ENCODE measurements around the gene FNDC5.
"Not testable (repeated sequence)": the region's sequence is repeated elsewhere in the genome, so short reads cannot be mapped to it uniquely, and the experiment has no call there.

Gene FNDC5

DNA sequence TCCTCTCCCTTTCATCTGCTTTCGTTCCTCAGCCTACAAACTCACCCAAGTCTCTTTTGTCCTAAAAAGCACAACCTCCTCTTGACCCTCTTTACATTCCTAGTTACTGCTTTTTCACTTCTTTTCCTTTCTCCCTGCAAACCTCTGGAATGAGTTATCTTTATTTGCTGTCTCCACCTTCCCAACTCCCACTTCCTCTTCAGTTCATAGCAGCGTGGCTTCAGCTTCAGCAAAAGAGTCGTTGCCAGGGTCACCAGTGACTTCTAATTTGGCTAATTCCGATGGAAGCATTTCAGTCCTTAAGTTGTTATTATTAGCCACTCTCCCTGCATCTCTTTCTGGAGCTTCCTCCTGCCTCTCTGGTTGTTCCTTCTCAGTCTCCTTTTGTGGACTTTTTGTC is 36.7 kb upstream of the FNDC5 start:
- WGBS (ENCODE audit: insufficient coverage) = 40% methylated on average over 4 of the region's 4 CpGs
- Histone ChIP-seq H3K9me3 (ENCODE audit: control extremely low read depth in 1 of 5, control insufficient read depth in 4 of 5, insufficient read depth in 2 of 5, low read depth in 1 of 5, low read length in 4 of 5) (peaks cover 0 to 5% (median 3%) of the 10 kb centered on the region in 5 experiments), H3K27me3 (replicated peaks in 2 of 5; ENCODE audit: control insufficient read depth in 4 of 5, insufficient read depth in 5 of 5, low read length in 4 of 5) (peaks cover 5 to 46% (median 28%) of the 10 kb centered on the region in 5 experiments), H3K36me3 (ENCODE audit: control insufficient read depth in 4 of 4, insufficient read depth in 4 of 4, low read length in 3 of 4) (no peaks in the 10 kb centered on the region), H3K27ac (ENCODE audit: insufficient read depth in 1 of 2, low read depth in 1 of 2, low read length in 2 of 2, poor library complexity in 1 of 2, severe bottlenecking in 2 of 2) (no peak overlapping the region), H3K4me3 (ENCODE audit: control insufficient read depth in 1 of 7, extremely low read depth in 1 of 7, insufficient read depth in 4 of 7, low read depth in 2 of 7, low read length in 6 of 7) (no peak overlapping the region), H3K4me1 (ENCODE audit: control extremely low read depth in 1 of 4, control insufficient read depth in 4 of 4, insufficient read depth in 4 of 4, low read length in 3 of 4) (no peaks in the 10 kb centered on the region)
- no peak for DNase-seq
- ChIA-PET CTCF (interaction anchor here (1.4 kb wide), 1 partner anchor 147 kb away, joined by 3 read pairs; no protein-coding TSS in a partner anchor), POLR2A (no interaction called here)

DNA sequence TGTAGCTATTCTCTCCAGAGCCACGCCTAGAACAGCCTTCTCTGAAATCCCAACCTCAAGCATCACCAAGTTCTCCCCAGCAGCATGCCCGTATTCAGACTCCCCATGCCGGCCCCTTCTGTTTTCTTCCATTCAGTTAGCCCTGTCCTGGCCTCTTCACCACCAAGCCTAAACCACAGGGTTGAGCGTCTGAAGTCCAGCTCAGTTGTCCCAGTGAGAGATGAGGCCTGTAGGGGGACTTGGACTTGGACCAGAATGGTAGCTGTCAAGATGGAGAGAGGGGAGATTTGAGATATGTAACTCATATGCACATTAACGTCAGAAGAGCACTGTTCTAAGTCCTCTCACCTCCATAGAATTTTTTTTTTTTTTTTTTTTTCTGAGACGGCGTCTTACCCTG is 35.9 kb upstream of the FNDC5 start:
- ChIA-PET POLR2A (interaction anchor here (0.6 kb wide), 1 partner anchor 20 kb away, joined by 3 read pairs; the partner anchor contains the start of gene HPCA), CTCF (interaction anchor here (1.4 to 1.5 kb wide), 2 partner anchors 17 to 148 kb away, joined by 3 to 4 read pairs; no protein-coding TSS in a partner anchor)
- Histone ChIP-seq H3K36me3 (ENCODE audit: control insufficient read depth in 4 of 4, insufficient read depth in 4 of 4, low read length in 3 of 4) (no peaks in the 10 kb centered on the region), H3K4me3 (ENCODE audit: control insufficient read depth in 1 of 7, extremely low read depth in 1 of 7, insufficient read depth in 4 of 7, low read depth in 2 of 7, low read length in 6 of 7) (no peak overlapping the region), H3K4me1 (ENCODE audit: control extremely low read depth in 1 of 4, control insufficient read depth in 4 of 4, insufficient read depth in 4 of 4, low read length in 3 of 4) (peaks cover 0 to 1% (median under 1%) of the 10 kb centered on the region in 4 experiments), H3K27me3 (replicated peaks in 2 of 5; ENCODE audit: control insufficient read depth in 4 of 5, insufficient read depth in 5 of 5, low read length in 4 of 5) (peaks cover 8 to 53% (median 29%) of the 10 kb centered on the region in 5 experiments), H3K9me3 (ENCODE audit: control extremely low read depth in 1 of 5, control insufficient read depth in 4 of 5, insufficient read depth in 2 of 5, low read depth in 1 of 5, low read length in 4 of 5) (peaks cover 0 to 5% (median 3%) of the 10 kb centered on the region in 5 experiments), H3K27ac (ENCODE audit: insufficient read depth in 1 of 2, low read depth in 1 of 2, low read length in 2 of 2, poor library complexity in 1 of 2, severe bottlenecking in 2 of 2) (no peak overlapping the region)
- WGBS (ENCODE audit: insufficient coverage) = 100% methylated on average over 3 of the region's 7 CpGs
- no peak for DNase-seq

DNA sequence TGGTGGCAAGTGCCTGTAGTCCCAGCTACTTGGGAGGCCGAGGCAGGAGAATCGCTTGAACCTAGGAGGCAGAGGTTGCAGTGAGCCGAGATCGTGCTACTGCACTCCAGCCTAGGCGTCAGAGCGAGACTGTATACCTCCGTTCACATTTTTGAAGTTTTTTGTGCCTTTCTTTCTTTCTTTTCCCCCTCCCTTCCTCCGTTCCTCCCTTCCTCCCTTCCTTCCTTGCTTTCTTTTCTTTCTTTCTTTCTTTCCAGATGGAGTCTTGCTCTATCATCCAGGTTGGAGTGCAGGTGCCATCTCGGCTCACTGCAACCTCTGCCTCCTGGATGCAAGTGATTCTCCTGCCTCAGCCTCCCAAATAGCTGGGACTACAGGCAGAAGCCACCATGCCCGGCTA is 34.9 kb upstream of the FNDC5 start:
- peaks cover 8 to 62% (median 25%) of the 10 kb centered on the region in 5 experiments for H3K27me3 ChIP-seq (replicated peaks in 2 of 5; ENCODE audit: control insufficient read depth in 4 of 5, insufficient read depth in 5 of 5, low read length in 4 of 5)
- H3K4me3 ChIP-seq (ENCODE audit: control insufficient read depth in 1 of 7, extremely low read depth in 1 of 7, insufficient read depth in 4 of 7, low read depth in 2 of 7, low read length in 6 of 7); H3K36me3 ChIP-seq (ENCODE audit: control insufficient read depth in 4 of 4, insufficient read depth in 4 of 4, low read length in 3 of 4); H3K9me3 ChIP-seq (ENCODE audit: control extremely low read depth in 1 of 5, control insufficient read depth in 4 of 5, insufficient read depth in 2 of 5, low read depth in 1 of 5, low read length in 4 of 5); DNase-seq; H3K27ac ChIP-seq (ENCODE audit: insufficient read depth in 1 of 2, low read depth in 1 of 2, low read length in 2 of 2, poor library complexity in 1 of 2, severe bottlenecking in 2 of 2); H3K4me1 ChIP-seq (ENCODE audit: control extremely low read depth in 1 of 4, control insufficient read depth in 4 of 4, insufficient read depth in 4 of 4, low read length in 3 of 4); POLR2A ChIA-PET: not testable (repeated sequence)
- 83% methylated on average over 10 of the region's 10 CpGs for WGBS (ENCODE audit: insufficient coverage)
- CTCF ChIA-PET = interaction anchor here (1.1 to 2.4 kb wide), 3 partner anchors 13 to 16 kb away, joined by 3 to 8 read pairs (median 4); no protein-coding TSS in a partner anchor

DNA sequence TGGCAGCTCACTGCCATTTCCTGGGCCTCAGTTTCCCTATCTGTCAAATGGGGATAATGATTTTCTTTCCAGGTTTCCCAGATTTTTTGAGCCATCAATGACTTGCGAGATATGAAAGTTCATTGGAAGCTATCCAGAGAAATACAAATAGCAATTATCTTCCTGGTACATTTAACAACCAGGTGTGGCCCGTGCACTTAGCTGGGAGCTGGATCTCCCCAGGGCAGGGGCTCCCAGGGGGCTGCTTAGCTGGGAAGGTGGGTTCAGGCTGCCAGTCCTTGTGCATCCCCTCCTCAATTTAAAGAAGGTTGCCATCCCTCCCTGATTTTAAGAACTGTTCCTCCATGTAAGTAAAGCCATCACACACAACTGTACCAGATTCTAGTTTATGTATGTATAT is 34.1 kb upstream of the FNDC5 start:
- Histone ChIP-seq H3K4me3 (ENCODE audit: control insufficient read depth in 1 of 7, extremely low read depth in 1 of 7, insufficient read depth in 4 of 7, low read depth in 2 of 7, low read length in 6 of 7) (no peak overlapping the region), H3K9me3 (ENCODE audit: control extremely low read depth in 1 of 5, control insufficient read depth in 4 of 5, insufficient read depth in 2 of 5, low read depth in 1 of 5, low read length in 4 of 5) (peaks cover 0 to 3% (median 0%) of the 10 kb centered on the region in 5 experiments), H3K4me1 (ENCODE audit: control extremely low read depth in 1 of 4, control insufficient read depth in 4 of 4, insufficient read depth in 4 of 4, low read length in 3 of 4) (peaks cover 0 to 10% (median 8%) of the 10 kb centered on the region in 4 experiments), H3K27me3 (replicated peaks in 2 of 5; ENCODE audit: control insufficient read depth in 4 of 5, insufficient read depth in 5 of 5, low read length in 4 of 5) (peaks cover 7 to 69% (median 29%) of the 10 kb centered on the region in 5 experiments), H3K36me3 (ENCODE audit: control insufficient read depth in 4 of 4, insufficient read depth in 4 of 4, low read length in 3 of 4) (no peaks in the 10 kb centered on the region), H3K27ac (ENCODE audit: insufficient read depth in 1 of 2, low read depth in 1 of 2, low read length in 2 of 2, poor library complexity in 1 of 2, severe bottlenecking in 2 of 2) (no peak overlapping the region)
- WGBS (ENCODE audit: insufficient coverage) = 100% methylated on average over 1 of the region's 2 CpGs
- POLR2A ChIA-PET = no interaction called here
- CTCF ChIA-PET = interaction anchor here (0.8 to 2.4 kb wide), 4 partner anchors 11 to 18 kb away, joined by 3 to 8 read pairs (median 4); partner anchors contain the start of gene HPCA
- no peak for DNase-seq

DNA sequence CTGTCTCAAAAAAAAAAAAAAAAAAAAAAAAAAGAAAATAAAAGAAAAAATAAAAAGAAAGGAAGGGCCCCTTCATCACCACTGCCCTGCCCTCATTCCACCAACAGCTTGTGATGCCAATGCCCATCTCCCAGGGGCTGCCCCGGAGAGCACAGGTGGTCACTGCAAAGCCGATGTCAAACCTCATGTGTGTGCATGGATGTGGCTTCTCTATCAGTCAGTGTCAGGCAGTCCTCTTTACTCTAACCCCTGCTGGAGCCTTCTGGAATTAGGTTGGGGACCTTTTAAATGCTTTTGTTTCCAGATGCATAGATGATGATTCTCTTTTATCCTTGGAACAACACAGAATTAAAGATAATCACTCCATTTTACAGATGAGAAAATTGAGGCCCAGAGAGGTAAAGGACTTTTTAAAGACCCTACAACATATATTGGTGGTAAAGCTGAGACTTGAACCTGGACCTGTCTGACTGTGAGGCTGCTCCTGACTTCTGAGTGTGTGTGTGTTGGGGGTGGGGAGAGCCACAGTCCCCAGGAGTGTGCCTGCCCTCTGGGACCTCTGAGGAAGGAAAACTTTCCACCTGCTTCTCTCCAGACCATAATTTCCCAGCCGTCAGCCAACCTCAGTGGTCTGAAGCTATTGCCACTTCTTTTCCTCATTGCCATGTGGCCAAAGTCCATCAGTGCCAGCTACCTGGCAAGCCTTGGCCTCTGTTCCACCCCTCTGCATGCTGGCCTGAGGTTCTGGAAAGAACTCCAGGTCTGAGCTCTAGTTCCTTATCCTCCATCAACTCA is 33.5 kb upstream of the FNDC5 start:
- no peak overlapping the region for H3K27ac ChIP-seq (ENCODE audit: insufficient read depth in 1 of 2, low read depth in 1 of 2, low read length in 2 of 2, poor library complexity in 1 of 2, severe bottlenecking in 2 of 2)
- peaks cover 0 to 3% (median 0%) of the 10 kb centered on the region in 5 experiments for H3K9me3 ChIP-seq (ENCODE audit: control extremely low read depth in 1 of 5, control insufficient read depth in 4 of 5, insufficient read depth in 2 of 5, low read depth in 1 of 5, low read length in 4 of 5)
- ChIA-PET CTCF (interaction anchor here (0.8 to 2.4 kb wide), 4 partner anchors 11 to 18 kb away, joined by 3 to 8 read pairs (median 4); partner anchors contain the start of gene HPCA), POLR2A (no interaction called here)
- DNase-seq = peak in 2 of 3 donors; percentile 31 to 37
- H3K36me3 ChIP-seq (ENCODE audit: control insufficient read depth in 4 of 4, insufficient read depth in 4 of 4, low read length in 3 of 4) = no peaks in the 10 kb centered on the region
- WGBS (ENCODE audit: insufficient coverage) = 79% methylated on average over 2 of the region's 3 CpGs
- H3K4me1 ChIP-seq (ENCODE audit: control extremely low read depth in 1 of 4, control insufficient read depth in 4 of 4, insufficient read depth in 4 of 4, low read length in 3 of 4) = peaks cover 0 to 10% (median 8%) of the 10 kb centered on the region in 4 experiments
- no peak overlapping the region for H3K4me3 ChIP-seq (ENCODE audit: control insufficient read depth in 1 of 7, extremely low read depth in 1 of 7, insufficient read depth in 4 of 7, low read depth in 2 of 7, low read length in 6 of 7)
- peaks cover 7 to 69% (median 33%) of the 10 kb centered on the region in 5 experiments for H3K27me3 ChIP-seq (replicated peaks in 2 of 5; ENCODE audit: control insufficient read depth in 4 of 5, insufficient read depth in 5 of 5, low read length in 4 of 5)

DNA sequence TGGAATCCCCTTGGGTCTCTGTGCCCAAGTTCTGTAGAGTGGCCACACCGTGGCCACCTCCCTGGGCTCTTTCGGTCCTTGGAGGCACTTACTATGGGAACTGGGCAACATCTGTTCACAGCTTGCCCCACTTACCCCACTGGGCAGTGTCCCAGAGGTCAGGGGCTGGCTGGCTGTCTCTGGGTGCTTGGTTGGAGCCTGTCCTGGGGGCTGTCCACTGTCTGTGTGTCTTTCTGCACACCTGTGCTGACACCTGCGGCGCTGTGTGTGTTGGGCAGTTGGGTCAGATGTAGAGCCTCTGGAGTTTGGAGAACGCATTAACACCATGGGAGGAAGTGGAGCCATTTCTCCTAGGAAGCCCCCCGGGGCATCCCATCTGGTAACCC is 31.8 kb upstream of the FNDC5 start:
- Histone ChIP-seq H3K27me3 (replicated peaks in 2 of 5; ENCODE audit: control insufficient read depth in 4 of 5, insufficient read depth in 5 of 5, low read length in 4 of 5) (peaks cover 7 to 71% (median 33%) of the 10 kb centered on the region in 5 experiments), H3K4me3 (ENCODE audit: control insufficient read depth in 1 of 7, extremely low read depth in 1 of 7, insufficient read depth in 4 of 7, low read depth in 2 of 7, low read length in 6 of 7) (no peak overlapping the region), H3K9me3 (ENCODE audit: control extremely low read depth in 1 of 5, control insufficient read depth in 4 of 5, insufficient read depth in 2 of 5, low read depth in 1 of 5, low read length in 4 of 5) (no peaks in the 10 kb centered on the region), H3K36me3 (ENCODE audit: control insufficient read depth in 4 of 4, insufficient read depth in 4 of 4, low read length in 3 of 4) (no peaks in the 10 kb centered on the region), H3K27ac (ENCODE audit: insufficient read depth in 1 of 2, low read depth in 1 of 2, low read length in 2 of 2, poor library complexity in 1 of 2, severe bottlenecking in 2 of 2) (no peak overlapping the region), H3K4me1 (ENCODE audit: control extremely low read depth in 1 of 4, control insufficient read depth in 4 of 4, insufficient read depth in 4 of 4, low read length in 3 of 4) (peaks cover 0 to 10% (median 8%) of the 10 kb centered on the region in 4 experiments)
- ChIA-PET CTCF (no interaction called here), POLR2A (no interaction called here)
- DNase-seq = no peak
- 70% methylated on average over 5 of the region's 6 CpGs for WGBS (ENCODE audit: insufficient coverage)

Measured in common myeloid progenitor, CD34-positive (primary cell).